ENCODE results near the gene RAB3D.
"Not testable (repeated sequence)": the region's sequence is repeated elsewhere in the genome, so short reads cannot be mapped to it uniquely, and the experiment has no call there.

RAB3D gene

DNA sequence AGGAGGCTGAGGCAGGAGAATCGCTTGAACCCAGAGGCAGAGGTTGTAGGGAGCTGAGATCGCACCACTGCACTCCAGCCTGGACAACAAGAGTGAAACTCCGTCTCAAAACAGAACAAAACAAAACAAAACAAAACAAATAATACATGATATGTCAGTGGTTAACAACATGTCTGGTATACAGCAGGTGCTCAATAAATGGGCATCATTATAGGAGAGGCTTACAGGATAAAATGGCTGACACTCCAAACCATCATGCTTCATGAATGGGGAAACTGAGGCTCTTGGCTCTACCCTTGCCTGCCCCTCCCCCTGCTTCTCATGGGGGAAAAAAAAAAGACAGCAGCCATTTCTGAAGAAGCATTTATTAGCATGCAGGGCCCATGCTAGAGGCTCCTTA is 3.0 kb upstream of the RAB3D start:
- DNase-seq (ENCODE audit: insufficient read length, low spot score), result no peak
- no peak for FAIRE-seq
- TF ChIP-seq PAX5 (IDR thresholded peaks at IDR 0.05; ENCODE audit: insufficient read depth, low read length, severe bottlenecking) (no peak), POU2F2 (IDR thresholded peaks at IDR 0.05; ENCODE audit: low read depth, low read length) (no peak), TAF1 (IDR thresholded peaks at IDR 0.05; ENCODE audit: low read depth, low read length) (no peak), SPI1 (IDR thresholded peaks at IDR 0.05; ENCODE audit: low read depth, low read length) (no peak), POLR2AphosphoS5 (IDR thresholded peaks at IDR 0.05; ENCODE audit: low read depth, low read length) (no peak), POLR2A (IDR thresholded peaks at IDR 0.05; ENCODE audit: low read depth, low read length) (no peak)

DNA sequence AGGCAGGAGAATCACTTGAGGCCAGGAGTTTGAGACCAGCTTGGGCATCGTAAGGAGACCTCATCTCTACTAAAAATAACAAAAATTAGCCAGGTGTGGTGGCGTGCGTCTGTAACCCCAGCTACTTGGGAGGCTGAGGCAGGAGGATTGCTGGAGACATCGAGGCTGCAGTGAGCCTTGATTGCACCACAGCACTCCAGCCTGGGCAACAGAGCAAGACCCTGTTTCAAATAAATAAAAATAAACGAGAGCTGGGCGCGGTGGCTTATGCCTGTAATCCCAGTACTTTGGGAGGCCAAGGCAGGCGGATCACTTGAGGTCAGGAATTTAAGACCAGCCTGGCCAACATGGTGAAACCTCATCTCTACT is 626 bp upstream of the RAB3D start:
- not testable (repeated sequence) for FAIRE-seq; DNase-seq (ENCODE audit: insufficient read length, low spot score)

DNA sequence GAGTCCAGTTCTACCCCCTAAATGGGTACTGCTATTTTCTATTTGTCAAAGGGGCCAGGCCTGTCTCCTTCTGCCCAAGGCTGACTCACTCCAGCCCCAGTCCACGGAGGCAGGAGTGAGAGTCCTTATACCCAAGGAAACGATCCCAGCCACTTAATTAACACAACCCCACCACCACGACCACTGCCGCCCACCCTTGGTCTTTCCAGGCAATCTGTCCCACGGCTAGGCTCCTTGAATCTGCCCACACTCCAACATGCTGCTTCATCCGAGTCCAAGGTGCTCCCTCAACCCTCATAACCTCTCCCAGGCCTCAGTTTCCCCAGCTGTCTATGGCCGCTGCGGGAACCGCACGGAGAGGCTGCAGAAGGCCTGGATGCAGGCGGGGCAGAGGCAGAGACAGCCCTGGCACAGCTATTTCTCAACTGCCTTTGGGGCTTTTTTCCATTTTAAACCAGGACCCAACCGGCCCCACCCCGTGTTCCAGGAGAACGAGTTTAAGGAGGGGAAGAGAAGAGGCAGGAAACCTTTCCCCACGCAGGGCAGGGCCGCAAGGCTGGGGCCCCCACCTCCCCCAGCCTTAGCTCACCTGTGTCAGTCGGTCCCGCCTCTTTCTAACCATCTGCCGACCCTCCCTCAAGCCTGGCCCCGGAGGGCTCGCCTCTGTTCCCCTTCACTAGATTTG is 746 bp downstream of the RAB3D start:
- no peak for TF ChIP-seq POLR2A (IDR thresholded peaks at IDR 0.05; ENCODE audit: low read depth, low read length)
- no peak for DNase-seq (ENCODE audit: insufficient read length, low spot score)
- FAIRE-seq, result no peak

DNA sequence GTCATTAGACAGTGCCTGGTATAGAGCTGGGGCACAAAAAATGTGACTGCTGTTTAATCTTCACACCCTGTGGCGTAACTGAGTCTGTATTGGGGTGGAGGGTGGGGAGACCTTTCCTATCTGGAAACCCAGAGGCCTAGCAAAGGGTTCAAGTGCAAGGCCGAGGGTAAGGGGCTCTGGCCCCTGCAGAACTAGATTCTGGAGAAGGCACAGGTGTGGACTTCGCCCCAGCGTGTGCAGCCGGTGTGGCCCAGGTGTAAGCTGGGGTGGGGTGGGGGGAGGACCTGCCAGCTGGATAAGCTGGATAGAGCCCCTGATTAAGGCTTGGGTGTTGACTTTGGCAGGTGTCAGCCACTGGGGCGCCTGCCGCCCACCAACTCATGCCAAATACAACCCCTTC is 1.3 kb downstream of the RAB3D start:
- no peak for DNase-seq (ENCODE audit: insufficient read length, low spot score)
- FAIRE-seq, result no peak
- TF ChIP-seq TAF1 (IDR thresholded peaks at IDR 0.05; ENCODE audit: low read depth, low read length) (no peak), PAX5 (IDR thresholded peaks at IDR 0.05; ENCODE audit: insufficient read depth, low read length, severe bottlenecking) (no peak), POLR2A (IDR thresholded peaks at IDR 0.05; ENCODE audit: low read depth, low read length) (no peak), POLR2AphosphoS5 (IDR thresholded peaks at IDR 0.05; ENCODE audit: low read depth, low read length) (no peak), SPI1 (IDR thresholded peaks at IDR 0.05; ENCODE audit: low read depth, low read length) (no peak), POU2F2 (IDR thresholded peaks at IDR 0.05; ENCODE audit: low read depth, low read length) (no peak)

GRCh38 chr19:11337080-11337479 is 2.4 kb downstream of the RAB3D start:
- no peak for FAIRE-seq
- DNase-seq (ENCODE audit: insufficient read length, low spot score), result no peak
- TF ChIP-seq POLR2A (IDR thresholded peaks at IDR 0.05; ENCODE audit: low read depth, low read length) (no peak), TAF1 (IDR thresholded peaks at IDR 0.05; ENCODE audit: low read depth, low read length) (no peak), PAX5 (IDR thresholded peaks at IDR 0.05; ENCODE audit: insufficient read depth, low read length, severe bottlenecking) (no peak), POU2F2 (IDR thresholded peaks at IDR 0.05; ENCODE audit: low read depth, low read length) (no peak), SPI1 (IDR thresholded peaks at IDR 0.05; ENCODE audit: low read depth, low read length) (no peak), POLR2AphosphoS5 (IDR thresholded peaks at IDR 0.05; ENCODE audit: low read depth, low read length) (no peak)

GRCh38 chr19:11335449-11336146 is 3.9 kb downstream of the RAB3D start:
- FAIRE-seq (no peak), DNase-seq (ENCODE audit: insufficient read length, low spot score) (no peak)

DNA sequence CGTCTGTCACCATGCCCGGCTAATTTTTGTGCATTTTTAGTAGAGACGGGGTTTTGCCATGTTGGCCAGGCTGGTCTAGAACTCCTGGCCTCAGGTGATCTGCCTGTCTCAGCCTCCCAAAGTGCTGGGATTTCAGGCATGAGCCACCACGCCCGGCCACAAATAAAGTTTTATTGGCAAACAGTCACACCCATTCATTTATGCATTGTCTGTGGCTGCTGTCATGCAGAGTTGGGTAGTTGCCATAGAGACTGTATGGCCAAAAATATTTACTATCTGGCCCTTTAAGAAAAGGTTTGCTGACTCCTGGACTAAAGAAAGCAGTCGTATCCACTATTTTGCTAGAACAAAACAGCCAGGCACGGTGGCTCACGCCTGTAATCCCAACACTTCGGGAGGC is 5.6 kb downstream of the RAB3D start:
- TF ChIP-seq POU2F2 (IDR thresholded peaks at IDR 0.05; ENCODE audit: low read depth, low read length), result 0 out of 2 replicates have a peak, but pooled peaks have one; percentile 22
- not testable (repeated sequence) for FAIRE-seq; DNase-seq (ENCODE audit: insufficient read length, low spot score)

More at GRCh38 chr19:11335449-11336146, 3.9 kb downstream of the RAB3D start:
- no peak for TF ChIP-seq POU2F2 (IDR thresholded peaks at IDR 0.05; ENCODE audit: low read depth, low read length)
- TF ChIP-seq POLR2A (IDR thresholded peaks at IDR 0.05; ENCODE audit: low read depth, low read length), result no peak
- no peak for TF ChIP-seq POLR2AphosphoS5 (IDR thresholded peaks at IDR 0.05; ENCODE audit: low read depth, low read length)

DNA sequence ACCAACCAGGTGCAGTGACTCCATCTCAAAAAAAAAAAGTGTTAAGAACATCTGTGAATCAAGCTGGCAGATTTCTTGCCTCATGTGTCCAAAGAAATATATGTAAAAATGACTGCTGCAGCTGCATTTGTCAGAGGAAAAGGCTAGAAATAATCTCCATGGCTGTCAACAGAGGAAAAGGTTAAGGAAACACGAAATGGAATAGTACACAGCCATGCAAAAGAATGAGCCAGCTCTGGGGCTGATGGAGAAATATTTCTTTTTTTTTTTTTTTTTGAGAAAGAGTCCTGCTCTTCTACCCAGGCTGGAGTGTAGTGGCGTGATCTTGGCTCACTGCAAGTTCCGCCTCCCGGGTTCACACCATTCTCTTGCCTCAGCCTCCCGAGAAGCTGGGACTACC is 6.6 kb downstream of the RAB3D start:
- DNase-seq (ENCODE audit: insufficient read length, low spot score) (no peak), FAIRE-seq (no peak)
- TF ChIP-seq POLR2AphosphoS5 (IDR thresholded peaks at IDR 0.05; ENCODE audit: low read depth, low read length) (no peak), POU2F2 (IDR thresholded peaks at IDR 0.05; ENCODE audit: low read depth, low read length) (no peak)

DNA sequence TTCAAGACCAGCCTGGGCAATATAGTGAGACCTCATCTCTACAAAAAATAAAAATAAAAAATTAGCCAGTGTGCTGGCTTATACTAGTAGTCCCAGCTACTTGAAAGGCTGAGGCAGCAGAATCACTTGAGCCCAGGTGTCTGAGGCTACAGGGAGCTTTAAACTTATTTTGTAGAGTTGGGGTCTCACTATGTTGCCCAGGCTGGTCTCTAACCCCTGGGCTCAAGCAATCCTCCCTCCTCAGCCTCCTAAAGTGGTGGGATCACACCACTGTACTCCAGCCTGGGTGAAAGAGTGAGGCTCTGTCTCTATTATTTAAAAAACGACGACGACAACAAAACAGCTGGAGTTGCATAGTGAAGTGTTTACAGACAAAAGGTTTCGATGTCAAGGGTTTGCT is 8.0 kb downstream of the RAB3D start:
- no peak for TF ChIP-seq POLR2A (IDR thresholded peaks at IDR 0.05; ENCODE audit: low read depth, low read length)
- no peak for TF ChIP-seq POLR2AphosphoS5 (IDR thresholded peaks at IDR 0.05; ENCODE audit: low read depth, low read length)
- no peak for TF ChIP-seq POU2F2 (IDR thresholded peaks at IDR 0.05; ENCODE audit: low read depth, low read length)
- no peak for TF ChIP-seq PAX5 (IDR thresholded peaks at IDR 0.05; ENCODE audit: insufficient read depth, low read length, severe bottlenecking)
- DNase-seq (ENCODE audit: insufficient read length, low spot score), result no peak
- FAIRE-seq, result peak; percentile 43

- TF ChIP-seq PAX5 (IDR thresholded peaks at IDR 0.05; ENCODE audit: insufficient read depth, low read length, severe bottlenecking) (no peak), POLR2A (IDR thresholded peaks at IDR 0.05; ENCODE audit: low read depth, low read length) (no peak), POLR2AphosphoS5 (IDR thresholded peaks at IDR 0.05; ENCODE audit: low read depth, low read length) (no peak), TAF1 (IDR thresholded peaks at IDR 0.05; ENCODE audit: low read depth, low read length) (no peak), SPI1 (IDR thresholded peaks at IDR 0.05; ENCODE audit: low read depth, low read length) (no peak), POU2F2 (IDR thresholded peaks at IDR 0.05; ENCODE audit: low read depth, low read length) (no peak)
- FAIRE-seq, result no peak
- DNase-seq (ENCODE audit: insufficient read length, low spot score), result no peak
Measured at GRCh38 chr19:11330127-11330526, 9.3 kb downstream of the RAB3D start.

DNA sequence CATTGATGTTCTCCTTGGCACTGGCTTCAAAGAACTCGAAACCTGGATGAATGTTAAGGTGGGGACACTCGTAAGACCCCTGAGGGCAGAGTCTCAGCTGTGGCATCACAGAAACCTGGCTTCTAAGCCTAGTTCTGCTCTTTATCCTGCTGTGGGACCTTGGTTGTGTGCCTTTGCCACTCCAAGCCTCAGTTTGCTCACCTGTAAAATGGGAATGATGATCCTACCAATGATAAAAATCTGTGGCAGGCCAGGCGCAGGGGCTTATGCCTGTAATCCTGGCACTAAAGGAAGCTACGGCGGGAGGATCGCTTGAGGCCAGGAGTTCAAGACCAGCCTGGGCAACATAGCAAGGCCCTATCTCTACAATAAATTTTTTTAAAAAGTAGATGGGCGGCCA is 13.9 kb downstream of the RAB3D start:
- FAIRE-seq, result no peak
- DNase-seq (ENCODE audit: insufficient read length, low spot score), result no peak
- TF ChIP-seq SPI1 (IDR thresholded peaks at IDR 0.05; ENCODE audit: low read depth, low read length) (no peak), PAX5 (IDR thresholded peaks at IDR 0.05; ENCODE audit: insufficient read depth, low read length, severe bottlenecking) (no peak), POLR2AphosphoS5 (IDR thresholded peaks at IDR 0.05; ENCODE audit: low read depth, low read length) (no peak), TAF1 (IDR thresholded peaks at IDR 0.05; ENCODE audit: low read depth, low read length) (no peak), POLR2A (IDR thresholded peaks at IDR 0.05; ENCODE audit: low read depth, low read length) (no peak), POU2F2 (IDR thresholded peaks at IDR 0.05; ENCODE audit: low read depth, low read length) (no peak)
